ENCODE measurements around the gene VWA8. TPM values are rescaled to one million over a fixed set of nuclear protein-coding genes. Genes with fewer than 3 reads are reported as not detected.

The VWA8 gene
- total RNA-seq, 1 donor = 10.8 TPM

DNA sequence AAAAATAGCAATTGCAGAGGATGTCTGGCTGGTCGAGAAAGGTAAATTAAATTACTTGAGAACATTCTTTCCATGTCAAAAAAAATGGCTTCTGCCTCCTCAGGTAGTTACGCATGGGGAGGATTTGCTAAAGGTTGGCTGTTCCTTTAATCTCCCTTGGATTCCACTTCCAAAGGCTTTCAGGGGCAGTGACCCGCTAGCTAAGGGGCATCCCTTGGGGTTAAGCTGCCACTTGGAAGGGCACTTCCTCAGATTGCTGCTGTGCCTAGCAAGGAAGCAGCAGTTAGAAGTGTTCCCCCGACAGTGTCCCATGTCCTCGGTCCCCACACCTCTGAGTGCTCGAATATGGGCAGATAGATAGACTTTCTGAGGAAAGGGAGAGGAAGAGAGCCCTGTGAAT, 395.1 kb downstream of the VWA8 start:
- DNase-seq (ENCODE audit: low read depth in 2 of 3, low spot score in 2 of 3) = no peak

DNA sequence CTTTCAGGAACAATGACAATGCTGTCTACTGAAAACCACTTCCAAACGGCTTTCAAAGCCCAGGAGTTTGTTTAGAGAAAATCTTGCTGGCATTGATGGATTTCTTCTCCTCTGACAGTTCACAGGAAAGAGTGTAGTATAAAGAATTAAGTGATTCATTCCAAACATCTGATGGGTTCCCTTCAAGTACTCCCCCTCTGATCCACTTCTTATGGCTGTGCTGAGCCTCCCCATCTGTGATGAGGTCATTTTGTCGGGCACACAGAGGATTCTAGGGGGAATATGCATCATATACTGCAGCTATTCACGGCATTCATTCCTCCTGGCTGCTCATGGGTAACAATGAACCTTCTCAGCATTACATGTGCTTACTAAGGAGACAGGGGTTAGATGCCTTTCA, 395.7 kb downstream of the VWA8 start:
- DNase-seq (ENCODE audit: low read depth in 2 of 3, low spot score in 2 of 3) = no peak

DNA sequence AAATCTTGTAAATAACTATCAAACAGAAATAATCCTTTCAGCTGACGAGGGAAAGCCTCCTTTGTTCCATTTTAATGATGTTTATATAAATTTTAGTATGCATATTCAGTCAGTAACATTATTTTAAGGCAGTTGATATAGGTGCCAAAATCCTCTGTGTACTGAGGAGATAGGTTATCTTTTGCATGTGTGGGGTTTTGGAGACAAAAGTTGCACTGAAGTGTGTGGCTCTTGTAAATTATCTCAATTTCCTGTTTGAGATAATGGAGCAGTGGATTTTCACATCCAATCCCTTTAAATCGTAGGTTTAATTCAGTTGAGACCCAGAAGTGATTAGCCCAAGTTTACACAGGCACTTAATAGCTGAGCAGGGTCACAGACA, 396.9 kb downstream of the VWA8 start:
- no peak for DNase-seq (ENCODE audit: low read depth in 2 of 3, low spot score in 2 of 3)

DNA sequence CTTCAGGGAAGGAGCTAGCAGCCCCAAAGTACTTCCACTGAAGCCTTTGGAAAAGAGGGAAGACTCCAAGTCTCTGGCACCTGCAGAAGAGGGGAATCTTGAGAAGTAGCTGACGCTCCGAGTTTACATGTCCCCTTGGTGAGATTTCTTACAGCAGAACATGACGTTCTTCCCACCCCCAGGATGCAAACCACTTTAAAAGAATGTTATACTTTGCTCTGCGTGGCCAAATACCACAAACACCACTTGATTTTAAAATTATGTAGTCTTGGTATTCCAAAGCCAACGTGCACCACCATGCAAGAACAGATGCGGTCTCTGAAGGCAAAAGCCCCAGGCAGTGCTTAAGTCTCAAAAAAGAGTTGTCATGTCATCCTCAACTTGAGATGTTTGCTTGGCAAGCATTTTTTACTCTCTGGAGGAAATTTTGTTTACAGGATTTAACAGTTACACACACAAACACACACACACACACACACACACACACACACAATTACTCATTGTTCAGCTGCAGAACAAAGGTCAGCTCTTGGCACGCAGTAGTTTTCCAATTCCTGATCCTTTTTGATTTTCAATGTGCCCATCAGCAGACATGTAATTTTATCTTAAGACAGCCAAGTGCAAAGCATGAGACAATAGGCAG, 397.4 kb downstream of the VWA8 start:
- no peak for DNase-seq (ENCODE audit: low read depth in 2 of 3, low spot score in 2 of 3)

DNA sequence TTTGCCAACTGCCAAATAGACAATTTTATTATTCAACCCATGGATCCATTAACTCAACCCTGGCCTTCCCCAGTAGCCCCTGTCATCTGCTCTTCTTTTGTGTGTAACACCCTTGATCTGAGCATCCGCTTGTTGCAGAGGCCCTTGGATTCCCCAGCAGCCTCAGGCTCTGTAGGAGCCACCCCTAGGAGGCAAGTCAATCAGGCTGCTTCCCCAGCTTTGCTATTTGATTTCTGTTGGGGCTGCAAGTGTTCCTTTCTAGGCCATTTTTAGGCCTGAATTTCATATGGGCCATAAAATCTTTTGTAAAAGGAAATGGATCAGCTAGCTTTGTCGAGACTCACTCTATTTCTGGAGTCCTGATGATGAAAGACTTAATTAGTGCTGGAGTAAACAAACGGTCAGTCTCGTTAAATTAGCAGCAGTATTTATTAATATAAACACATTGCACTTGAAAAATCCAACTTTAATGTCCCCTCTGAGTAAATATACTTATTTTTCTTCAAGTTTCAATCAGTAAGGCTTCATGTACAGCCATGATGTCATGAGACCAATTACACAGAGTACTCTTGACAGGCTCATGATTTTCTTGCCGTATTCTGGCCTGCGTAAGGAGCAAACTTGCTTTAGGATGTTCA, 398.2 kb downstream of the VWA8 start:
- DNase-seq (ENCODE audit: low read depth in 2 of 3, low spot score in 2 of 3) = no peak

DNA sequence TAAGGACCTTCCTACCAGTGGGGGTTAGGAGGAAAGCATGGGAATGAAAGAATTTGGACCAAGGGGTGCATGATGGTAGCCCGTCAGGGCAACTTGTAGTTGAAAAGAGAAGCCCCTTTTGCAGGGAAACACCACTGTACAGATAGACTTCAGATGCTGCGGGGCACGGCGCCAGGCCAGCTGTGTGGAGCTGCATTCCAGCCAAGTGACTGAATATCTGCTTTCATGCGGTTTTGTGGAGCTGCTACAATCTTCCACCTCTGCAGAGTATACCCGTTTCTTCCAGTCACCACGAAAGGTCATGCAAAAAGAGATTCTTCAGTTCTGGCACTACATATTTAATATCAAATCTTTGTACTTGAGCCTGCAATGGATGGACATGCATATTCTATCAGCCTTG, 398.8 kb downstream of the VWA8 start:
- no peak for DNase-seq (ENCODE audit: low read depth in 2 of 3, low spot score in 2 of 3)

DNA sequence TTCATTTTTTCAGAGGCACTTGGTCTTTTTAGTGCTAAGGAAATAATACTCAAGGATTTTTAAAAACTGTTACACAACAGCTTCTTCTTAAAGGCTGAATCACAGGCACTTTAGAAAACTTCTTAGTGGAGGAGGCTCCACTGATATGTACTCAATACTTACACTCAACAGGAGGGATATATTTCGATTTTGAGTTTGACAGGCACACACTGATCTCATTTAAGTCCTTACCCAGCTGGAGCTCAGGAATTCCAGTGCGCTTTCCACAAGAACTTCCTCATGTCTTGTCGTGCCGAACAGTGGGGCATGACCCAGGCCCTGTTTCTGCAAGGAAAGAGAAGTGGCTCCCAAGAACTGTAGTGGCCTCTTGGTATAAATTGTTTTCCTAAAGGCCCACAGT, 399.7 kb downstream of the VWA8 start:
- DNase-seq (ENCODE audit: low read depth in 2 of 3, low spot score in 2 of 3) = no peak

DNA sequence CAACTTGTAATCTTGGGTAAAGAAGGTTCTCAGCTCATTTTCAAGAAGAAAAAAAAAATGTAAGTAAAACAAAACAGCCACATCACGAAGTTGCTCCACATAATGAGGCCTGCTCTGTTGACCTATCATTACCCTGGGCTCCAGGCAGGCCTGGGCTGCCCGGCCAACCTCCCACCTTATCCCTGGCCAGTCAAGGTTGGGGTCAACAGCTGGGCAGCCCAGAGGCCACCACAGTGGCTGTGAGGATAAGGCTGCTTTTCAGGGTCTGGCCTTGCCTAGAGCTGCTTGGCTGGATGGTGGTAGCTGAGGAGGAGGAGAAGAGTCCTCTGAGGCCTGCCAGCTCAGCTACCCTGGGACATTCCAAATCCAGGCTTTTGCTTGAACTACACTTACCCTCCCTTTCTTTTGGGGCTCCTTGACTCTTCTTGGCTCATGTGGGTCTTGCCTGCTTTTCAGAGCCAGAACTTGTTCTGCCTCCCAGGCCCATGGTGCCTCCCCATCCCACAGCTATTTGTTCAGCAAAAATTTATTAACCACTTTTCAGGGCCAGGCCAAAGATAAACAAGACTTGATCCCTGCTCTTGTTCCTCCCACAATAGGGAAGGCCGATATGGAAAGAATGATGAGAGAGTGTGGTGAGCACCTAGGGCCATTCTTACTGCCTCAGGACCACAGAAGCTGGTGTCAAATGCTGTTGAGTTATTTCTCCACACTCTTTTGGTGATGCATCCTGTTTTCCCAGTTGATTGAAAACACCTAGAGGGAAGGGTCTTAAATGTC, 401.9 kb downstream of the VWA8 start:
- DNase-seq (ENCODE audit: low read depth in 2 of 3, low spot score in 2 of 3) = no peak

DNA sequence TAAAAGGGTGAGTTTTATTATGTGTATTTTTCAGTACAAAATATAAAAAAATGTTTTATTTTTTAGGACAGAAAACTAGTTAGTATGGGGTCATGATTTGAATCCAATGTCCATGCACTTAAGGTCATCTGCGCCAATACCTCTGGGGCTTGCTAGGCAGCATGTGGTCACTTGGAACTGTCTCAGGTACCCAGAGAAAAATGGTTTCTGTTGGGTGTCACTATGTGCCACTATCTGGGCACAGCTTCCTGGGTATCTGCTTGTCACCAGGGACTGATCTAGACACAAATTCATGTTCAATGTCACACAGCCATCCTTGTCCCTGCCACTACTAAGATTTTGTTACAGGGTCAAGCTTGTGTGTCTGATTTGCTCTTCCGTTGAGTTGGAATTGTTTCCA, 403.2 kb downstream of the VWA8 start:
- no peak for DNase-seq (ENCODE audit: low read depth in 2 of 3, low spot score in 2 of 3)

DNA sequence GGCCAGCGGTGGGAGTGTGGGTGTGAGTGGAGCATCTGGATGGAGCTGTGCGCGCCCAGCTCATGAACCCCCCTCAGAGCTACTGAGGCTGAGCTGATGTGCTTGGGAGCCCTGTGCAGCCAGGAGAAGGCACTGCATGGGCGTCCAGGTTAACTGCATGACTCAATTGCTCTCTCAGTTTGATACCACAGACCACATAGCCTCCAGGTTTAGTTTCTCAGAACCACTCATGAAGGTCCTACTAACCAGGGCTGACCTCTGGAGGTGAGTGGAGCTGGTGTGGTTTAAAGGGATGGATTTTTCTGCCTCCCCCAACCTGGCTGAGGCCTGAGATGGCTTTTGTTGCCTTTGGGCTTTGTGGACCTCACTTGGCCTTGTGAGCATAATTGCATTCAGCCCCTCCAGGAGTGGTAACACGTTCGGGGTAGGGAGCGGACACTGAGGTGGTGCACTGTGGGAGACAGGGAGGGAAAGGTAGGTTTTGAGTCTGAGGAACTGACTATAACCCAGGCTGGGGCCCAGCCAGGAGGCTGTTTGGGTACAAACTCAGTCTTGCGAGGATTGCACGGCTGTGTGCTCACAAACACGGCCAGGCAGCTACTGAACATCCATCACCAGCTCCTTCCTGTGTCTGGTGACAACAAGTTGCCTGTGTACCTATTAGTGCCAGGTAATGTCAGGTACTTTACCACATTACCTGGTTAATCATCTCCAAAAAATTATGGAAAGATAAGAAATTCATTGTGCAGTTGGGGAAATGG, 406.1 kb downstream of the VWA8 start:
- DNase-seq (ENCODE audit: low read depth in 2 of 3, low spot score in 2 of 3) = no peak

DNA sequence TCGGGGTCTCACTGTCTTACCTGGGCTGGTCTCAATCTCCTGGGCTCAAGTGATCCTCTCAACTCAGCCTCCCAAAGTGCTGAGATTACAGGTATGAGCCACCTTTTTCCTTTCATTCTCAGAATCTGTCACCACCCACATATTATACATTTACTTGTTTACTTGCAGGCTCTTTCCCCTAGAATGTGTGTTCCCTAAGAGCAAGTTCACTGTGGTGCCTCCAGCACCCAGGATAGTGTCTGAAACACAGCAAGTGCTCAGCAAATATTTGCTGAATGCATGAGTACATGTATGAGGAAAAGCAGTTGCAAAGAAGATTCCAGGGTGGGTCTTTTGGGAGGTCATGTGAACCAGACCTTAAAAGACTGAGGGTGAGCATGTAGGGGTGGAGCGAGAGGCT, 406.7 kb downstream of the VWA8 start:
- DNase-seq (ENCODE audit: low read depth in 2 of 3, low spot score in 2 of 3) = no peak

DNA sequence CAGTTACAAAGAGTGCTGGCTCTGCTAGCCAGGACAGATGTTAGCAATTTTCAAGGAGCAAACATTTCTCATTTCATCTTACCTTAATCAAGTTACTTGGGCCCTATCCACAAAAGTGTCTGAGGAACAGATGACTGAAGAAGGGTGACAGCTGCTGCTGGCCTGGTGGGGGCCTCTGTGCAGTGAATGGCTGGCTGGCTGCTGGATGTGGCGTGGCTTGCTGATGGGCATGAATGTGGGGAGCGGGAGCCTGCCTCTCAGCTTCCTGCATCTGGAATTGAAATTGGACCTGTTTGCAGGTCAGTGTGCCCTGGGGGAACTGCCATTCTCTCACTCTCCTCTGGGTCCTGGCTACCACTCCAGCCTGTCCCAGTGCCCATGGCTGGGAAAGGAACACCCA, 408.9 kb downstream of the VWA8 start:
- no peak for DNase-seq (ENCODE audit: low read depth in 2 of 3, low spot score in 2 of 3)

DNA sequence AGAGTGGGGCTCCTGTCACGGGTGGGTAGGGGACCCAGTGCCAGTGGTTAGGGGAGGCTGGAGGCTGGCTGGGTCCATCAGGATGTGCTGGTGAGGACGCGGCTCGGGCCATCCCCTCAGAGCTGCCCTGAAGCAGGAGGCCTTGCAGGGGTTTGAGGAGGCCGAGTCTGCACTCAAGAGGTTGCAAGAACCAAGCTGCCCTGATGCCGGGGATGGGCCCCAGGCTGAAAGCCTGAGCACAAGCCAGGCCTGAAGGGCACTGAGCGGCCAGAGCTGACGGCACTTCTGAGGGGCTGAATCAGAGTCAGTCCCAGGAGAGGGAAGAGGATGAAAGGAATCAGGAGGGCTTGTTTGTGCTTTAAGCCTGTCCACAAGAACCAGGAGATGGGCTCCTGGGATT, 410.6 kb downstream of the VWA8 start:
- DNase-seq (ENCODE audit: low read depth in 2 of 3, low spot score in 2 of 3) = no peak

DNA sequence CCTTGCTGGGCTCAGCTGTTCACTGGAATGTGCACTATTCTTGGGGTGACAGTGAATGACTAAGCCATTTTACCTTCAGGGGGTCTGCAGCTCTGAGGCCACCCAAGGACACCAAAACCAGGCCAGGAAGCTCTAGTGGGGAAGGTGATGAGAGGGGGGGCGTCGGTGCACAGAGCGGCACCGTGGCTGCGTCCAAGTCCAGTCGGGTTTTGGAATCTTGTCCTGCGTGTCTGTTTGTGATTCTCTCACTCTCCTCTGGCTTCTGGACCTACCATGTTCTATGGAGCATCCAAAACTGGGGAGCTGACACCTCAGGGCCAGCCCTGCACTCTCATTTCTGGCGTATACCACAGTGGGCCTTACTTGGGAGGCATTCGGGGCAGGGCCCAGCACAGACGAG, 411.4 kb downstream of the VWA8 start:
- DNase-seq (ENCODE audit: low read depth in 2 of 3, low spot score in 2 of 3) = no peak

DNA sequence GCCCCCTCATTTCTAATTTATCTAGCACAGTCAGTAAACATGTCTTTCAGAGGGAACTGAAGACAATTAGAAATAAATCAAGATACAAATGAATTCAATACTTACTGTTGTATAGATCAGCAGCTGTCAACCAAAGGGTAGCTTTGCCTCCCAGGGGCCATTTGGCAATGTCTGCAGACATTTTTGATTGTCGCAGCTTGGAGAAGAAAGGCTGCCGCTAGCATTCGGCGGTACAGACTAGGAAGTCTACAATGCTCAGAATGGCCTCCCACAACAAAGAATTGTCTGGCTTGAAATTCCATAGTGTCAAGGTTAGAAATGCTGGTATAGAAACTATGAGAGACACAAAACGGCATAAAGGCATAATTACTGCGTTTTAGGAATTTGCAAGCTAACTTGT, 412.0 kb downstream of the VWA8 start:
- no peak for DNase-seq (ENCODE audit: low read depth in 2 of 3, low spot score in 2 of 3)

DNA sequence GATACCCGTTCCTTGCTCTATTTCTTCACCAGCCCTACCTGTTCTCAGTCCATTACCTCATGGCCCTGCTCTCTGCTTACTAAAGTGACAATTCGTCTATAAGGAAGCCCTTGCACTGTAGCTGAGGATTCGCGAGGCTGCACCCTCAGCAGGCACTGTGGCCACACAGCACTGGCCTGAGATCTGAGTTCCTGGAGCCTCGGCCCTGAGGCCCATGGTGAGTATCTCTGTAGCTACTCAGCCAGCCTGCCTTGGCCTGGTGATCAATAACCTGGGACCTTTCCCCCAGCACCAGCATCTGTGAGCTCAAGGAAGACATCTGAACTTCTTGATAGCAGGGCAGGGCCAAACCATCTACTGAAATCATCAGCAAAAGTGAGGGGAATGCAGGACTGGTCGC, 412.9 kb downstream of the VWA8 start:
- DNase-seq (ENCODE audit: low read depth in 2 of 3, low spot score in 2 of 3) = no peak

DNA sequence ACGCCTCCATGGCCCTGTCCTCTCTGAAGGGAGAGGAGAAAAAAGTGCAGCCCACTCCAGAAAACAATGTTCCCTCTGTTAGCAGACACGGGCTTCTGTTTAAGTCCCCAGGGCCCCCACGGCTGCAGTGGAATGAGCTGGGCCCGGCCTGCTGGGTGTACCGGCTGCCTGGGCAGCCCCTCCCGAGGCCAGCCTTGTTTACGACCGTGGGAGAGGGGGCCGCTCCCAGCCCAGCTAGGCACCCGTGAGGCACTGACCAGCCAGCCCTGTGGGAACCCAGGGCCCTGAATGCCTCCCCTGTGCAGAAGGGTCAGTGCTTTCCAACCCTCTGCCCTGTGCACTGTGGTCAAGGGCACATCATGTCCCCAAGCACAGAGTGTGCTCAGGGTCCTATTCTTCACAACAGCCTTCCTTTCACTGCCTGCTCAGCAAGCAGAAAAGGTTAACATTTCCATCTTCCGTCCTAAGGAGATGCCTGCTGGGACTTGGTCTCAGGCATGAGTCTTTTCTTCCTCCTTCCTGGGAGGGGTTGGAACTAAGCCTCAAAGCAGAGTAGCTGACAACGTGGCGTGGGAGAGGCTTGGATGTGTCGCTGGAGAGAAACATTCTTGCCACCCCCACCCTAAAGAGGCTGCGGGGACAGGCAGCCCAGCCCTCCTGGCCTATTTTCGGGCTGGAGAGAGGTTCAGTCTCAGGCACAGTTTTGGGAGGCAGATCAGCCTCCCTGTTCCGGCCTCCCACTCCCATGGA, 413.5 kb downstream of the VWA8 start:
- no peak for DNase-seq (ENCODE audit: low read depth in 2 of 3, low spot score in 2 of 3)

DNA sequence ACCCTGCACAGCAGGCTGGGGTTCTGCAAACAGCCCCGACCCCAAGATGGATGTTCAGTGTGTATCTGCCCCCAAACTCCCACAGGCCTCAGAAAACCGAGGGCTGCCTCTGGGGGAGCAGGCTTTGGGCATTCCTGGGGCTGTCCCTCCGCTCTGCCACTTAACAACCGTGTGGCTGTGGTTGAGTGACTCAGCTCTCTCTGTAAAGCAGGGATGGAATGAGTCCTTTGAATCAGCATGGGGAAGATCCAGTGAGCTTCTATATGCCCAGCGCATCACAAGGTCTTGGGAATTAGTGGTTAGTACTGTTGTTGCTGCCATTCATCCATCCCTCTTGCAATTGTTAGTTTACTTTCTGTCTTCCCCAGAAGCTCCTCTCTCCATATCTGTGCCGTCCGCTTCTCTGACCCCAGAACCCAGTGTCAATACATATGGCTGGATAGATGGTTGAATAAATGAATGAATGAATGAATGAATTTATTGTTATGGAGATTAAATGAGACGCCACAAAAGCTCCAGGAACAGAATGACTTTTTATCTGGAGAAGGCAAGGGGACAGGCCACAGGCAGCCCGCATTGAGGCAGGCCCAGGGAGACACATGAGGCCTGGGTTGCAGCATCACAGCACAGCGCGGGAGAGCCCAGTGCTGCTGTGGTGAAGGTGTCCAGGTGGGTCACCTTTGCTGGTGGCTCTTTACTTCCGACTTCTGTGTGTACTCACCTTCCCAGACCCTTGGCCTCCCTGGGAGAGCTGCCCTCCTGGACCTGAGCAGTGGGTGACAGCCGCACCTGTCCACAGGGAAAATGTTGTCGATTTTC, 414.3 kb downstream of the VWA8 start:
- DNase-seq (ENCODE audit: low read depth in 2 of 3, low spot score in 2 of 3) = peak in 1 of 3 donors; percentile 26

DNA sequence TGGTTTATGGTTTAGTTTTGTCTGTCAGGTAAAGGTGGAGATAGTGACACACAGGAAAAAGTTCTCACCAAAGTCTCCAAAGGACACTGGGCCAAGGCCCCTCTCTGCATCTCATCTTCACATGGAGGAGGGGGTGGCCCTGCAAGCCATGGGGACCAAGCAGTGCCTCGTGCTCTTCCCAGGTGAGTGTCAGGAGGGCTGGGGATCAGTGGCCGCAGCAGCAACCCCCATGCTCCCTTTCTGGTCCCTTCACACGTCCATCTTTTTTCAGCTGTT, 415.5 kb downstream of the VWA8 start:
- no peak for DNase-seq (ENCODE audit: low read depth in 2 of 3, low spot score in 2 of 3)

DNA sequence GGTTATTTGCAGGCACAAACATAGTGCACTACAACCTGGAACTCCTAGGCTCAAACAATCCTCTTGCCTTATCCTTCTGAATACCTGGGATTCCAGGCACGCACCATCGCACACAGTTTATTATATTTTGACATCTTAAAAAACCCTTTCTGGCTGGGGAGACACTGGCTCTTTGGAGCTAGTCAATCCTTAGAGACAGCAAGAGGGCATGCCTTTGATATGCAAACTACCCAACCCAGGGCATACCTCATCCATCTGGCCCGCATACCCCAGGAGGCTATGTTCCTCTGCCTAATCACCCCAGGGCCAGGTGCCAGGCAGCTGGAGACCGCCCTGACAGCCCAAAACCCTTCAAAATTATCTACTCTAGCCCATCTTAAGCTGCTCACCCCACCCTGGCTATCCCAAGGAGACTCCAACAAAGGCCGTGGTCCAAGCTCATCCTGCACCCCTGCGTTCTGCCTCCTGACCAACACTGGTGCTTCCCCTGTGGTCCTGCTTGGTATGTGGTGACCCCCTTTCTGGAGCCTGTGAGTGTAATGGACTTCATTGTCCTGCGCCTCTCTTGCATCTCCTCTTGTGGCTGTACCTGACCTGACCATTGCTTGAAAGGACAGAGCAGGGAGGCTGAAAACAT, 417.1 kb downstream of the VWA8 start:
- no peak for DNase-seq (ENCODE audit: low read depth in 2 of 3, low spot score in 2 of 3)
